ENCODE data around the gene HTR3C.

DNA sequence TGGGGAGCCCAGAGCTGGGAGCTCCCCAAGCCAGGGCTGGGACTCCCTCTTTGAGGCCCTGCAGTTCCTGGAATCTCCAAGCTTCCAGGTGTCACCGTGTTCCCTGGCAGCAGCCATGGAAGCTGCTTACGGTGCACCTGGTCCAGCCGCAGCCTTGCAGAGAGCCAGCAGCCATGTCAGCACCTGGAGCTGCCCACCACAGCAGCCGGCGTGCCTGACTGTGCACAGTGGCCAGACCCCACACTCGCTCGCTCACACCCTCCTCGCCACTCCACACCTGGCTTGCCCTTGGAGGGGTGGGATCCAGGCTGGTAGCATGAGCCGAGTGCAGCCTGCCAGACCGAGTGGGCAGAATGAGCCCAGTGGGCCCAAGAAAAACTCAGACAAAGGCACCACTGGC, 29.2 kb downstream of the HTR3C start:
- TF ChIP-seq, protein P1, sequence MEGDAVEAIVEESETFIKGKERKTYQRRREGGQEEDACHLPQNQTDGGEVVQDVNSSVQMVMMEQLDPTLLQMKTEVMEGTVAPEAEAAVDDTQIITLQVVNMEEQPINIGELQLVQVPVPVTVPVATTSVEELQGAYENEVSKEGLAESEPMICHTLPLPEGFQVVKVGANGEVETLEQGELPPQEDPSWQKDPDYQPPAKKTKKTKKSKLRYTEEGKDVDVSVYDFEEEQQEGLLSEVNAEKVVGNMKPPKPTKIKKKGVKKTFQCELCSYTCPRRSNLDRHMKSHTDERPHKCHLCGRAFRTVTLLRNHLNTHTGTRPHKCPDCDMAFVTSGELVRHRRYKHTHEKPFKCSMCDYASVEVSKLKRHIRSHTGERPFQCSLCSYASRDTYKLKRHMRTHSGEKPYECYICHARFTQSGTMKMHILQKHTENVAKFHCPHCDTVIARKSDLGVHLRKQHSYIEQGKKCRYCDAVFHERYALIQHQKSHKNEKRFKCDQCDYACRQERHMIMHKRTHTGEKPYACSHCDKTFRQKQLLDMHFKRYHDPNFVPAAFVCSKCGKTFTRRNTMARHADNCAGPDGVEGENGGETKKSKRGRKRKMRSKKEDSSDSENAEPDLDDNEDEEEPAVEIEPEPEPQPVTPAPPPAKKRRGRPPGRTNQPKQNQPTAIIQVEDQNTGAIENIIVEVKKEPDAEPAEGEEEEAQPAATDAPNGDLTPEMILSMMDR (IDR thresholded peaks at IDR 0.05 in 2 of 3, conservative IDR thresholded peaks at IDR 0.05 in 1 of 3; ENCODE audit: borderline replicate concordance in 1 of 3, insufficient read depth in 1 of 3, low read depth in 2 of 3, low read length in 2 of 3) = no peak
- TF ChIP-seq YY1 (IDR thresholded peaks at IDR 0.05; ENCODE audit: extremely low read depth, insufficient replicate concordance, low read depth, low read length) (no peak), REST (IDR thresholded peaks at IDR 0.05; ENCODE audit: low read depth) (no peak), CEBPB (IDR thresholded peaks at IDR 0.05; ENCODE audit: low read depth) (no peak), ZFX (IDR thresholded peaks at IDR 0.05) (no peak), POLR2A (IDR thresholded peaks at IDR 0.05; ENCODE audit: borderline replicate concordance, extremely low read depth, insufficient read depth, insufficient read length) (no peak), SP1 (IDR thresholded peaks at IDR 0.05; ENCODE audit: low read depth) (no peak), SIN3A (IDR thresholded peaks at IDR 0.05; ENCODE audit: low read depth) (no peak)
- TF ChIP-seq, protein P2, sequence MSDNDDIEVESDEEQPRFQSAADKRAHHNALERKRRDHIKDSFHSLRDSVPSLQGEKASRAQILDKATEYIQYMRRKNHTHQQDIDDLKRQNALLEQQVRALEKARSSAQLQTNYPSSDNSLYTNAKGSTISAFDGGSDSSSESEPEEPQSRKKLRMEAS (IDR thresholded peaks at IDR 0.05) = no peak
